CD4-positive, alpha-beta T cell treated with Interleukin-17A for 4 hours (primary cell): ENCODE results near the gene TMEM126A.
A peak's percentile ranks its signal among the peaks of the same experiment; 100 is the strongest.
"Not testable (repeated sequence)": the region's sequence is repeated elsewhere in the genome, so short reads cannot be mapped to it uniquely, and the experiment has no call there.

Experiments used
- DNase-seq: peaks from one replicate; pipeline ENCODE4 v3.0.0-alpha.2; 2020; ENCODE audit warnings: mixed read lengths

Gene TMEM126A

DNA sequence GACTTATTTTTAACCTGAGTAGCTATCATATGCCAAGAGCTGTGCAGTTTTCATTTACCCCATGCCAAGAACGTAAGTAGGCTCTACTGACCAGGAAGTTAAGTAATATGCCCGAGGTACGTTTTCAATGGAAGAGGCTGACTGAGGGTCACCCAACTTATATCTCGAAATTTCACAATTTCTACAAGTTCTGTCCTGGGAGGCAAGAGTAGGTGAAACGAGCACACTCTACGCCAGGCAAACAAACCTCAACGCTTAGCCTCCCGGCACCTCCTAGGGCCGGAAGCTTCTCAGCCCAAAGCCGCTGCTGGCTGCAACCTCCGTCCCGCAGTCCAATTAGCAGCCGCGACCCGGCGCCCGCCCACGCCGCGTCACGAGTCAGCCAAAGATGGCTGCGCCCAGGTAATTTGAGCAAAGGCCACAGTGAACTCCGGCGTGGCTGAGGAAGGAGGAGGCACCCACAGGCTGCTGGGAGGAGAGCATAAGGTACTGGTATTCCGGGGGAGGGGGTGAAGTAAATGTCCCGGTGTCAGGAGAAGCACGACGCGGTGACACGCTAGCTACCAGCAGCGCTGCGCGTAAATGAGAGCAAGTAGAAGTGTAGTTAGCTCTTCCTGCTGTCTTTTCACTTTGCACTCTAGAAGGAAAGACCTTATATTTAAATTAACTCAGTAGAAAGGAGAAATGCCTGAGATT, at the start of gene TMEM126A:
TMEM126A (plus strand) TSS at position 364 of the 696 bp plus-strand sequence. CDS start 2,289 bp downstream, outside the sequence.
- peak; percentile 92 for DNase-seq

- DNase-seq: no peak
Measured at GRCh38 chr11:85599083-85599482, 48.7 kb upstream of the TMEM126A start.

DNA sequence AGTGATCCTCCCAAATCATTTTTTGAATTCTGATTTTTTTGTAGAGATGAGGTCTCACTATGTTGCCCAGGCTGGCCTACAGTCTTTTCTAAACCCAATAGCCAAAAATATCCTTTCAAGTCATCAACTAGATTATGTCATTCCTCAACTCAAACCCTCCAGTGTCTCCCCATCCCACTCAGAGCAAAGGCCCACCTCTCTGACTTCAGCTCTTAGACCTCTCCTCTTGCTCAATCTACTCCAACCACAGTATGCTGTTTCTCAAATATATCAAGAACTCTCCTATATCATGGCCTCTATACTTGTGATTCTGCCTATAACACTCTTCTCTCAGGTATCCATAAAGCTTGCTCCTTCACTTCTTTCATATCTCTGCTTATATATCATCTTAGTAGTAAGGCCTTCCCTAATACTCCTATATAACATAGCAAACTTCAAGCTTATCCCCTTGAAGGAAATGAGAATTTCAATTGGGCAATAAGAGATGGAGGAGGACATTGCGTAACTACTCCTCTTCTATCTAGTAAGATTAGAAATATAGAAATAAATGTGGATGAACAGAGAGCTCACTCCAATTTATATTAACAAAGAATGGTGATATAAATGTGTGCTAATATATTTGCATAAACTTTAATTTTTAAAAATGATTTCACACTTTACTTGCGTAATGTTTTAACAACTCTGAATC, 45.1 kb upstream of the TMEM126A start:
- no peak for DNase-seq

GRCh38 chr11:85603220-85603619, 44.5 kb upstream of the TMEM126A start:
- DNase-seq: no peak

DNA sequence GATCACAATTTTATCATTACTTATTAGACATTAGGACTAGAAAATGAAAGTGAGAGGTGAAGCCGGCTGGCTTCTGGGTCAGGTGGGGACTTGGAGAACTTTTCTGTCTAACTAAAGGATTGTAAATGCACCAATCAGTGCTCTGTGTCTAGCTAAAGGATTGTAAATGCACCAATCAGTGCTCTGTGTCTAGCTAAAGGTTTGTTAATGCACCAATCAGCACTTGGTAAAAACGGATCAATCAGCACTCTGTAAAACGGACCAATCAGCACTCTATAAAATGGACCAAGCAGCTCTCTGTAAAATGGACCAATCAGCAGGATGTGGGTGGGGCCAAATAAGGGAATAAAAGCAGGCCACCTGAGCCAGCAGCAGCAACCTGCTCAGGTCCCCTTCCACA, 41.5 kb upstream of the TMEM126A start:
- DNase-seq: not testable (repeated sequence)

GRCh38 chr11:85608621-85609020, 39.1 kb upstream of the TMEM126A start:
- not testable (repeated sequence) for DNase-seq

- DNase-seq: not testable (repeated sequence)
Measured at GRCh38 chr11:85609286-85609685, 38.5 kb upstream of the TMEM126A start.

- not testable (repeated sequence) for DNase-seq
Measured at GRCh38 chr11:85611643-85612042, 36.1 kb upstream of the TMEM126A start.

DNA sequence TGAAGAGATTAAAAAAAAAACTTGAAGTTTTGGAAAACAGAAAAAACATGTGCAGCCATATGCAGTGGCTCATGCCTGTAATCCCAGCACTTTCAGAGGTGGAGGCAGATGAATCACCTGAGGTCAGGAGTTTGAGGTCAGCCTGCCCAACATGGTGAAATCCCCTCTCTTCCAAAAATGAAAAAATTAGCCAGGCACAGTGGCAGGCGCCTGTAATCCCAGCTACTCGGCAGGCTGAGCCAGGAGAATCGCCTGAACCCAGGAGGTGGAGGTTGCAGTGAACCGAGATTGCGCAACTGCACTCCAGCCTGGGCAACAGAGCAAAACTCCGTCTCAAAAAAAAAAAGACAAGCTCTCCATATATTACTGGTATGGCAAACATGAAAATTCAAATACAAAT, 28.3 kb upstream of the TMEM126A start:
- DNase-seq: no peak

- no peak for DNase-seq
Measured at GRCh38 chr11:85620256-85620655, 27.5 kb upstream of the TMEM126A start.

GRCh38 chr11:85626496-85626895, 21.3 kb upstream of the TMEM126A start:
- DNase-seq: no peak

DNA sequence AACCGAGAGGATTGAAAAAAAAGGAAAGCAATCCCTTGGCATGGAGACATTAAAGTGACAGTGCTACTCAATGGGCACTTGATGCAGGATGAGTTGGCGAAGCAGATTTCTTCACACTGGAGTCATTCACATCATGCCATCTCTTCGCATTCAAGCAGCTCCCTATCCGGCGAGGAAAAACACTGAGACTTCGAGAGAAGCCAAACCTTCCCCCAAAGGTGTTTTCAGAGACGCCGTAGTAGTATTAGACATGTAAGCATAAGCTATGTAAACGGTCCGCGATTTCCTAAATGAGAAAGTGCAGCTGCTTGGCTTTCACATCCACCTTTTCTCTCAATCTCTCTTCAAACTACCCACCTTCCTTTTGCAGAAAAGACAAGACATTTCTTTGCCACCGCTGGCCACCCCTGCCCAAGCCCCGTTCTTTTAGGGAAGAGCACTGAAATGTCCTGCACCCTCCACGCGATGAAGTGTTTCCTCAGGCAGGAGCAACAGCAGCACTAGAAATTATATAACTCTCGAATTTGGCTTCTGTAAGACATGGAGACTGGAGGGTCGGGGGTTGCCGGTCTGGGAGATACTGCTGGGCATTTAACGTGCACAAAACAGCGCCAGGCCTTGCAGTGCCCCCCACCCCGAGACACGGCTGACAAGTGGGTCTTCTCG, 20.3 kb upstream of the TMEM126A start, which contains the start of gene DLG2:
DLG2 (minus strand) TSS at position 13 of the 666 bp plus-strand sequence.
- DNase-seq: no peak

GRCh38 chr11:85627998-85628770, 19.6 kb upstream of the TMEM126A start, which contains the start of gene TMEM126B:
TSS of gene TMEM126B (plus strand) at chr11:85628593. CDS start at chr11:85628608, 15 bp downstream.
- peak; percentile 97 for DNase-seq

GRCh38 chr11:85628771-85629341, 18.9 kb upstream of the TMEM126A start:
- peak; percentile 16 for DNase-seq

DNA sequence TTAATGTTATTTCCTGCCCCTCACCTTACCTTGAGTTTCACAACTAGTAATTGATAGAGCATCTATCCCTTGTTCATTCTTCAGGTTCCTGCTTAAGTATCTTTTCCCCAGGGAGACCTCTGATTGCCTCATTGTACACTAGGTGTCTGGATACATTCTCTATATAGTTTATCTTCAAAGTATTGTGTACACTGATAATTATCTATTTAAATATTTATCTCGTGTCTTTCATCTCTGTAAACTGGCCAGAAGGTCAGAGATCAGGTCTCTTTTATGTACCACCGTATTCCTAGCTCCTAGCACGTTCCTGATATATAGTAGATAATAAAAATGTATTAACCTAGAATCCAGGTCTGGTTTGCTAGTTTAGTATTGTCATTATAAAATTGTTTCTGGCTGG, 13.0 kb upstream of the TMEM126A start:
- DNase-seq: no peak

DNA sequence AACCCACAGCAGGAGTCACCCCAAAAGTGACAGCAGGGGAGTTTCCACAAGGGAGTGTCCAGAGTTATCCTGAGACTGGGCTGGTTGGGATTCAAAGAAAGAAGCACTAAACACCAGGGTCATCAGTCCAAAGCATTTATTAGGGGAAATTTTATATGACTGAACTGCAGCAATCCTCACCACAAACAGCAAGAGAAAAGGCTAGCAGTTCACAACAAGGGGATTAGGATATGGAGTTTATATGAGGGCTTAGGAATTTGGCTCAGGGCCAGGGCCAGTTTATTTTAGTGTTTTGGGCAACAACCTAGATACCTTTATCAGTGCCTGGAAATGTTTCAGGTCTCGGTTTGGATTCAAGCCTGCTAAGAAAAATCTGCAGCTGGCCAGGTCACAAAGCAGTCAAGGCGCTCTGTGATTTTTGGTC, 4.6 kb upstream of the TMEM126A start:
- no peak for DNase-seq

GRCh38 chr11:85647078-85647477, 689 bp upstream of the TMEM126A start:
- DNase-seq: no peak

GRCh38 chr11:85651118-85651517, 3.4 kb downstream of the TMEM126A start:
- no peak for DNase-seq

DNA sequence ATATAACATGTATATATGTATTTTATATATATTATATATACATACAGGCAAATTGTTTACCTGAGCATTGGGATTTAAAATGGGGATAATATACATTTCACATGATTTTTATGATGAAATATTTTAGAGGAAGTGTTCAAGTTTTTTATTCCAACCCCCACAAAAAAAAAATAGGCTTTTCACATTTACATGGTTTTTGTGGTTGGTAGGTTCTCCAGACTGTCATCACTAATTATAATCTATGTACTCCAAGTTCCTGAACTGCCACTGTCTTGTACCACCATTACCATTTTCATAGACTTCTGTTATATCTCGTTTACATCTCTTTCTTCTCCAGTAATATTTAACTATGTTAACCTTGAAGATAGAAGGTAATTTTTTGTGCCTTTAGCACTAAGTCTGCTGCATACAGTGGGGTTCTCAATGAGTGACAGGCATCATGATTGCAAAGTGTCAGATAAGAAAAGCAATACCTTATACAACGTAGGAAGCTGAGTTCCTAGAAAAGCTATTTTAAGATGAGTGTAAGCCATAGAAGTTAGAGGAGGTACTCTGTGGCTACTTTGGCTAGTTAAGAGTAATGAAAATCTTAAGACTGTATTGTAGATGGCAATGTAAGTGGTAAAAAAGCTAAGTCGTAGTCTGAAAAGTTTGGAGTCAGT, 5.2 kb downstream of the TMEM126A start:
- no peak for DNase-seq

- DNase-seq: not testable (repeated sequence)
Measured at GRCh38 chr11:85654343-85654742, 6.6 kb downstream of the TMEM126A start.

DNA sequence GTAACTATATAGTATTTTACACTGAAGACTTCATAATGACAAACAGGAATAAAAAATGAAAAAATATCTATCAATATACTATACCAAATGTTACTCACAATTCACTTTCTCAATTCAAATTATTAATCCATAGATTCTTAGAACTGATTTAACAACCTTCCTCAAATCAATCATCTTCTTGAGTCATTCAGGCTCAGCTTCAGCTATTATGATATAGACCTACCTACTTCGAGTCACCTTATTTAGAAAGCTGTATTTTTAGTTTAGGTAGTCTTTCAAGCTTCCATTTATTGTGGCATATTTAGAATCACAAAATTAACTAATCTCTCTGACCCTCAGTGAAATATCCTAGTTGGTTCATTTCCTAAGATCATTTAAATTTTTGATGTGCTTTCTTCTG, 9.0 kb downstream of the TMEM126A start:
- DNase-seq: no peak

GRCh38 chr11:85658180-85658579, 10.4 kb downstream of the TMEM126A start:
- DNase-seq: no peak
